G401 (cell line): ENCODE data around the gene PRND. TPM values are rescaled to one million over a fixed set of nuclear protein-coding genes. Genes with fewer than 3 reads are reported as not detected.
"Not testable (repeated sequence)": the region's sequence is repeated elsewhere in the genome, so short reads cannot be mapped to it uniquely, and the experiment has no call there.

ENCODE experiments used
- DNase-seq: peaks from one replicate; pipeline ENCODE4 v3.0.0-alpha.2; 2015; ENCODE audit warnings: low spot score
- in situ Hi-C: cut with HindIII; loops from 2 replicates; pipeline ENCODE4 v1.10.0; 2016; ENCODE audit warnings: low sequenced_read_pairs, mixed read lengths
- total RNA-seq: library from RNA; depleted of rRNA; stranded (reverse); fragments of >200 nt; shearing (Covaris generic); gene quantifications from 2 replicates; pipeline ENCODE4 v1.2.3, GENCODE V29; 2014; rRNA removed

Gene PRND
- total RNA-seq, 1 experiment from 2014 or later = not detected

GRCh38 chr20:4770026-4770425 is 48.3 kb downstream of the PRND start:
- in situ Hi-C loops = no loop called here

GRCh38 chr20:4771004-4771403 is 49.3 kb downstream of the PRND start:
- no peak for DNase-seq
- in situ Hi-C loops = no loop called here

More at GRCh38 chr20:4770026-4770425, 48.3 kb downstream of the PRND start:
- DNase-seq = no peak

GRCh38 chr20:4772132-4772531 is 50.4 kb downstream of the PRND start:
- in situ Hi-C loops = no loop called here
- DNase-seq = no peak

- in situ Hi-C loops = not testable (repeated sequence)
Observed at GRCh38 chr20:4773014-4773413, 51.3 kb downstream of the PRND start.

GRCh38 chr20:4773736-4774135 is 52.0 kb downstream of the PRND start:
- in situ Hi-C loops = no loop called here
- DNase-seq = no peak

More at GRCh38 chr20:4773014-4773413, 51.3 kb downstream of the PRND start:
- not testable (repeated sequence) for DNase-seq

GRCh38 chr20:4774207-4774606 is 52.5 kb downstream of the PRND start:
- in situ Hi-C loops = no loop called here
- no peak for DNase-seq

- in situ Hi-C loops = no loop called here
- no peak for DNase-seq
Observed at GRCh38 chr20:4775322-4776078, 53.8 kb downstream of the PRND start.

- in situ Hi-C loops = no loop called here
- DNase-seq = peak; percentile 26
Observed at GRCh38 chr20:4776079-4776630, 54.4 kb downstream of the PRND start.

Other genes starting within 250 kb of the PRND start
- 57.6 and 77.4 TPM in 2 replicates for gene PRNP, start 35.5 kb upstream of the PRND start, total RNA-seq
- gene RASSF2, start 101.7 kb downstream of the PRND start, total RNA-seq = 1.7 and 3.4 TPM in 2 replicates